Loucy (cell line): ENCODE data around the gene PDE4D.

Experiments used
- EZH2phosphoT487 ChIP-seq: fragments of 200-600 bp; IDR thresholded peaks from 2 replicates; pipeline ENCODE4 v1.6.1; 2018; ENCODE audit warnings: antibody characterized with exemption, mild to moderate bottlenecking, moderate library complexity, borderline replicate concordance
- TF ChIP-seq, protein P1 (sequence below): fragments of 200-600 bp; sonication (generic); conservative IDR thresholded peaks from 2 replicates; pipeline ENCODE4 v1.5.1; 2014; ENCODE audit warnings: mild to moderate bottlenecking, antibody characterized with exemption, low read length

DNA sequence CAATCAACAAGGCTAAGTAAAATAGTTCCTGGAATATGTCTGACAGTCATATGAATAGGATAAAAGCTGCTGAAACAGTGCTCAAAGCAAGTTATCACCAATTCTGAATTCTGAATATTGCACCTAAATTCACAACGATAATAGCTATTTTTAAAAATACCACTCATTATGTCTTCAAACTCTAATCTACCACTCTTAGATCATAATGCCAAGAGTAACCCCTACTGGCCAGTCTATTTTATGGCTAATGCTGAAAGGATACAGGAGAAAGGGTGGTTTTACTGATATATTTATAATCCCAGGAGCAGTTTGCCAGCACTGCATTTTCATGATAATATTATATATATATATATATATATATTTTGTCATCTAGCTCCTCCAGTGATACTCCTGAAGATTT is 232.8 kb downstream of the PDE4D start:
- TF ChIP-seq, protein P1, sequence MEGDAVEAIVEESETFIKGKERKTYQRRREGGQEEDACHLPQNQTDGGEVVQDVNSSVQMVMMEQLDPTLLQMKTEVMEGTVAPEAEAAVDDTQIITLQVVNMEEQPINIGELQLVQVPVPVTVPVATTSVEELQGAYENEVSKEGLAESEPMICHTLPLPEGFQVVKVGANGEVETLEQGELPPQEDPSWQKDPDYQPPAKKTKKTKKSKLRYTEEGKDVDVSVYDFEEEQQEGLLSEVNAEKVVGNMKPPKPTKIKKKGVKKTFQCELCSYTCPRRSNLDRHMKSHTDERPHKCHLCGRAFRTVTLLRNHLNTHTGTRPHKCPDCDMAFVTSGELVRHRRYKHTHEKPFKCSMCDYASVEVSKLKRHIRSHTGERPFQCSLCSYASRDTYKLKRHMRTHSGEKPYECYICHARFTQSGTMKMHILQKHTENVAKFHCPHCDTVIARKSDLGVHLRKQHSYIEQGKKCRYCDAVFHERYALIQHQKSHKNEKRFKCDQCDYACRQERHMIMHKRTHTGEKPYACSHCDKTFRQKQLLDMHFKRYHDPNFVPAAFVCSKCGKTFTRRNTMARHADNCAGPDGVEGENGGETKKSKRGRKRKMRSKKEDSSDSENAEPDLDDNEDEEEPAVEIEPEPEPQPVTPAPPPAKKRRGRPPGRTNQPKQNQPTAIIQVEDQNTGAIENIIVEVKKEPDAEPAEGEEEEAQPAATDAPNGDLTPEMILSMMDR: peak; percentile 74
- no peak for TF ChIP-seq EZH2phosphoT487
